PC-3 (cell line): ENCODE results near the gene INF2. TPM values are rescaled to one million over a fixed set of nuclear protein-coding genes. Genes with fewer than 3 reads are reported as not detected.

Experiments used
- ATAC-seq: fragments of 200-7000 bp; cut with Tn5 transposase; 2 replicates; pipeline ENCODE4 v1.9.1; 2020; ENCODE audit warnings: mild to moderate bottlenecking, moderate library complexity
- BruUV-seq: library from RNA; stranded (reverse); fragments of 400-500 nt; replicated peaks from 2 replicates; lab custom pipeline; 2021; lab: Mats Ljungman, UMichigan
- CTCF ChIA-PET: fragments of 300-600 bp; sonication (Branson Sonifier 250); formaldehyde crosslinking; loops from one replicate; lab custom pipeline; 2022; ENCODE audit warnings: antibody characterized with exemption; lab: Charles Lee
- POLR2A ChIA-PET: fragments of 300-600 bp; sonication (Branson Sonifier 250); formaldehyde crosslinking; loops from one replicate; lab custom pipeline; 2022; ENCODE audit warnings: antibody characterized with exemption; ENCODE audit not compliant: unreplicated experiment; lab: Charles Lee
- DNase-seq: peaks from one replicate; pipeline ENCODE4 v3.0.0-alpha.2; 2015
- H2AFZ ChIP-seq: fragments of 300-600 bp; sonication (generic); 2 replicates; pipeline ENCODE4 v1.6.0; 2016; ENCODE audit warnings: antibody characterized with exemption, low read length
- H3F3A ChIP-seq: fragments of 300-600 bp; sonication (generic); one replicate; pipeline ENCODE4 v1.6.0; 2017; ENCODE audit warnings: antibody characterized with exemption, low read length, control low read depth, mild to moderate bottlenecking; ENCODE audit not compliant: unreplicated experiment
- H3K27ac ChIP-seq: fragments of 300-600 bp; sonication (generic); 2 replicates; pipeline ENCODE4 v1.5.1; 2016; ENCODE audit warnings: mild to moderate bottlenecking, low read length
- H3K27me3 ChIP-seq: fragments of 300-600 bp; sonication (generic); 2 replicates; pipeline ENCODE4 v1.6.1; 2016; ENCODE audit warnings: low read length, mixed read lengths
- H3K36me3 ChIP-seq: fragments of 300-600 bp; sonication (generic); 2 replicates; pipeline ENCODE4 v1.6.1; 2016; ENCODE audit warnings: low read depth, mixed run types, low read length, mixed read lengths
- H3K4me1 ChIP-seq: fragments of 300-600 bp; sonication (generic); 2 replicates; pipeline ENCODE4 v1.5.1; 2016; ENCODE audit warnings: low read length; ENCODE audit not compliant: insufficient read depth
- H3K4me2 ChIP-seq: fragments of 300-600 bp; sonication (generic); 2 replicates; pipeline ENCODE4 v1.6.0; 2016; ENCODE audit warnings: low read length
- H3K4me3 ChIP-seq: fragments of 300-600 bp; sonication (generic); 2 replicates; pipeline ENCODE4 v1.5.1; 2016; ENCODE audit warnings: mild to moderate bottlenecking, low read length, mixed read lengths
- H3K79me2 ChIP-seq: fragments of 300-600 bp; sonication (generic); 2 replicates; pipeline ENCODE4 v1.6.1; 2017; ENCODE audit warnings: low read length, mixed read lengths
- H3K9ac ChIP-seq: fragments of 300-600 bp; sonication (generic); 2 replicates; pipeline ENCODE4 v1.6.0; 2016; ENCODE audit warnings: mild to moderate bottlenecking, low read length
- H3K9me2 ChIP-seq: fragments of 300-600 bp; sonication (generic); replicated peaks from 2 replicates; pipeline ENCODE4 v1.6.1; 2016; ENCODE audit warnings: mixed run types, low read length, mixed read lengths
- H3K9me3 ChIP-seq: fragments of 300-600 bp; sonication (generic); 2 replicates; pipeline ENCODE4 v1.6.1; 2016; ENCODE audit warnings: low read length, mixed read lengths
- H4K20me1 ChIP-seq: fragments of 300-600 bp; sonication (generic); 2 replicates; pipeline ENCODE4 v1.6.1; 2016; ENCODE audit warnings: low read length, mixed read lengths
- EZH2 ChIP-seq: fragments of 300-600 bp; sonication (generic); IDR thresholded peaks from one replicate; pipeline ENCODE4 v1.6.1; 2017; ENCODE audit warnings: antibody characterized with exemption, mild to moderate bottlenecking, low read length; ENCODE audit not compliant: unreplicated experiment
- EZH2phosphoT487 ChIP-seq: fragments of 300-600 bp; sonication (generic); IDR thresholded peaks from 2 replicates; pipeline ENCODE4 v1.6.1; 2018; ENCODE audit warnings: mild to moderate bottlenecking, antibody characterized with exemption, low read length, borderline replicate concordance
- intact Hi-C: fragments of 100-400 bp; cut with micrococcal nuclease; formaldehyde crosslinking; loops from 2 replicates; pipeline ENCODE4 v1.9.0; 2023
- total RNA-seq: library from RNA; depleted of rRNA; stranded (reverse); fragments of >200 nt; gene quantifications from 2 replicates; pipeline ENCODE4 v1.2.3, GENCODE V29; 2014
- TF ChIP-seq, protein P1 (sequence below): fragments of 300-600 bp; sonication (generic); conservative IDR thresholded peaks from 2 replicates; pipeline ENCODE4 v1.5.1; 2017; ENCODE audit warnings: antibody characterized with exemption, low read depth, mild to moderate bottlenecking, low read length

INF2 gene
- total RNA-seq, 1 experiment from 2014 or later, result 132 TPM

GRCh38 chr14:104734601-104734990, 45.2 kb downstream of the INF2 start:
- Histone ChIP-seq H2AFZ (no peak overlapping the region), H4K20me1 (no peaks in the 10 kb centered on the region), H3K4me2 (no peak overlapping the region), H3K27me3 (no peaks in the 10 kb centered on the region), H3K79me2 (no peaks in the 10 kb centered on the region), H3K4me1 (peaks cover 12% of the 10 kb centered on the region), H3K27ac (no peak overlapping the region), H3F3A (no peaks in the 10 kb centered on the region), H3K9me3 (no peaks in the 10 kb centered on the region), H3K9me2 (no peaks in the 10 kb centered on the region), H3K9ac (no peak overlapping the region), H3K4me3 (no peak overlapping the region), H3K36me3 (no peaks in the 10 kb centered on the region)
- DNase-seq (no peak), ATAC-seq (no peak)
- POLR2A ChIA-PET, result no interaction called here
- intact Hi-C loops, result no loop called here
- CTCF ChIA-PET, result no interaction called here
- TF ChIP-seq, protein P1, sequence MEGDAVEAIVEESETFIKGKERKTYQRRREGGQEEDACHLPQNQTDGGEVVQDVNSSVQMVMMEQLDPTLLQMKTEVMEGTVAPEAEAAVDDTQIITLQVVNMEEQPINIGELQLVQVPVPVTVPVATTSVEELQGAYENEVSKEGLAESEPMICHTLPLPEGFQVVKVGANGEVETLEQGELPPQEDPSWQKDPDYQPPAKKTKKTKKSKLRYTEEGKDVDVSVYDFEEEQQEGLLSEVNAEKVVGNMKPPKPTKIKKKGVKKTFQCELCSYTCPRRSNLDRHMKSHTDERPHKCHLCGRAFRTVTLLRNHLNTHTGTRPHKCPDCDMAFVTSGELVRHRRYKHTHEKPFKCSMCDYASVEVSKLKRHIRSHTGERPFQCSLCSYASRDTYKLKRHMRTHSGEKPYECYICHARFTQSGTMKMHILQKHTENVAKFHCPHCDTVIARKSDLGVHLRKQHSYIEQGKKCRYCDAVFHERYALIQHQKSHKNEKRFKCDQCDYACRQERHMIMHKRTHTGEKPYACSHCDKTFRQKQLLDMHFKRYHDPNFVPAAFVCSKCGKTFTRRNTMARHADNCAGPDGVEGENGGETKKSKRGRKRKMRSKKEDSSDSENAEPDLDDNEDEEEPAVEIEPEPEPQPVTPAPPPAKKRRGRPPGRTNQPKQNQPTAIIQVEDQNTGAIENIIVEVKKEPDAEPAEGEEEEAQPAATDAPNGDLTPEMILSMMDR, result no peak
- TF ChIP-seq EZH2phosphoT487 (no peak), EZH2 (no peak)
- no TSS peak for BruUV-seq

DNA sequence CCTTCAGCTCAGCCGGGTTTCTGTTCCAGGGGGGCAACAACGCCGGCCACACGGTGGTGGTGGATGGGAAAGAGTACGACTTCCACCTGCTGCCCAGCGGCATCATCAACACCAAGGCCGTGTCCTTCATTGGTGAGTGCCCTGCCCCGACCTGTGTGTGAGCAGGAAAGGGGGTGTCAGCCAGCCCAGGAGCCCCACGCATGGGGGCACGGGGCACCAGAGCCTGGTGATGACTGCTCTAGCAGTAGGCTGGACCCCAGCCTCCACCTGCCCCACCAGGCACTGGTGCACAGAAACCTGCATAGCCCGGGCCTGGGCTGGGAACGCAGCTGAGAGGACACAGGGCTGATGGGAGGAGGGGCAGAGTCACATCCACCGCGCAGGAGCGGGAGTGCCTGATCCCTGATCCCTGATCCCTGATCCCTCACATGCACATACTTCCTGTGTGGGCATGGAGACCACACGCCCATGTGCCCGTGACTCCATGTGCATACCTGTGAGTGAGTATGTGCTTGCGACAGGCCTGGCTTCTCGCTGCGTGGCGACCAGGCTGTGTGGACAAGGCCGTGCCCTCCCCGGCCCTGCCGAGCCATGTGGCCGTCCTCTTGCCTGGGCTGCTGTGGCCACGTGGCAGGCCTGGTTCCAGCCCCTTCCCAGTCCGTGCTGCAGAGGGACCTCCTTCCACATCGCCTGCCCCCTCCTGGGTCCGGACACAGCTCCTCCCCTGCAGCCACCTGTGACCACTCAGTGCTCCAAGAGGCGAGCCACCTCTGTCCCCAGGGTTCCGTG, 45.8 kb downstream of the INF2 start:
- CTCF ChIA-PET, result no interaction called here
- intact Hi-C loops, result no loop called here
- H3K4me2 ChIP-seq, result no peak overlapping the region
- no peak overlapping the region for H2AFZ ChIP-seq
- BruUV-seq, result no TSS peak
- POLR2A ChIA-PET, result no interaction called here
- H3K9me2 ChIP-seq, result no peaks in the 10 kb centered on the region
- no peak for TF ChIP-seq EZH2phosphoT487
- TF ChIP-seq EZH2, result no peak
- TF ChIP-seq, protein P1, result no peak
- ATAC-seq (no peak), DNase-seq (no peak)
- peaks cover 12% of the 10 kb centered on the region for H3K4me1 ChIP-seq
- no peaks in the 10 kb centered on the region for H3F3A ChIP-seq
- H3K9me3 ChIP-seq, result no peaks in the 10 kb centered on the region
- H3K36me3 ChIP-seq, result no peaks in the 10 kb centered on the region
- H3K9ac ChIP-seq, result no peak overlapping the region
- H3K79me2 ChIP-seq, result no peaks in the 10 kb centered on the region
- no peaks in the 10 kb centered on the region for H4K20me1 ChIP-seq
- H3K27ac ChIP-seq, result no peak overlapping the region
- no peaks in the 10 kb centered on the region for H3K27me3 ChIP-seq
- no peak overlapping the region for H3K4me3 ChIP-seq

- no peaks in the 10 kb centered on the region for H3K9me3 ChIP-seq
- H2AFZ ChIP-seq, result no peak overlapping the region
- no peaks in the 10 kb centered on the region for H3K27me3 ChIP-seq
- ATAC-seq (no peak), DNase-seq (no peak)
- no peaks in the 10 kb centered on the region for H3K9me2 ChIP-seq
- no peak overlapping the region for H3K4me2 ChIP-seq
- no peaks in the 10 kb centered on the region for H4K20me1 ChIP-seq
- no peak overlapping the region for H3K9ac ChIP-seq
- H3K4me1 ChIP-seq, result peaks cover 12% of the 10 kb centered on the region
- H3K36me3 ChIP-seq, result no peaks in the 10 kb centered on the region
- TF ChIP-seq EZH2phosphoT487 (no peak), EZH2 (no peak)
- TF ChIP-seq, protein P1, result no peak
- CTCF ChIA-PET, result no interaction called here
- H3F3A ChIP-seq, result no peaks in the 10 kb centered on the region
- no peaks in the 10 kb centered on the region for H3K79me2 ChIP-seq
- no TSS peak for BruUV-seq
- H3K4me3 ChIP-seq, result no peak overlapping the region
- intact Hi-C loops, result no loop called here
- POLR2A ChIA-PET, result no interaction called here
- H3K27ac ChIP-seq, result no peak overlapping the region
These were observed 46.6 kb downstream of the INF2 start for GRCh38 chr14:104735830-104736642.
